Measurements from ENCODE around the gene GARNL3.

The GARNL3 gene

DNA sequence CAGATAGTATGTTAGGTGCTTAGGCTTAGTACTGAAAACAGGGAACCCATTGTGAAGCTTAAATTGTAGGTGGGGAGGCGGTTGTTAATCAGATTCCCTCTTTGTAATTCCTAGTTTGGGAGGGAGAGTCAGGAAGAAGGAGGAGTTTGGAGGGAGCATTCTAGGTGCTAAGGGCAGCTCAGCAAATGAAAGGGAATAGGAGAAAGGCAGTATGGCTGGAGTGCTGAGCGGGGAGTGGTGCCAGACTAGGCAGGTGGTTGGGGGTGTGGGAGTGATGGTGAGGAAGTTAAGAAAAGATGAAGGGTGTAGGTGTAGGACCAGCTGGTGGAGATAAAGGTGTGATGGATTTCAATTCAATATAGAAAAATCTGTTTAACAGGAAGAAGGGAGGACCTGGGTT lies 11.1 kb upstream of the GARNL3 start:
- 36 to 38% methylated on average over 2 of the region's 2 CpGs for WGBS, 2 experiments
- Histone ChIP-seq H3K27me3 (ENCODE audit: control insufficient read depth, insufficient read depth, low read length, poor library complexity, severe bottlenecking) (no peaks in the 10 kb centered on the region), H3K4me1 (ENCODE audit: control insufficient read depth, insufficient read depth, low read length) (no peaks in the 10 kb centered on the region), H3K36me3 (ENCODE audit: control insufficient read depth, insufficient read depth, low read length) (no peaks in the 10 kb centered on the region), H3K27ac (ENCODE audit: insufficient read depth, low read depth, low read length, poor library complexity, severe bottlenecking) (no peak overlapping the region), H3K9me3 (ENCODE audit: control insufficient read depth, low read length) (no peaks in the 10 kb centered on the region), H3K4me3 (ENCODE audit: insufficient read depth, low read depth, low read length) (no peak overlapping the region)

DNA sequence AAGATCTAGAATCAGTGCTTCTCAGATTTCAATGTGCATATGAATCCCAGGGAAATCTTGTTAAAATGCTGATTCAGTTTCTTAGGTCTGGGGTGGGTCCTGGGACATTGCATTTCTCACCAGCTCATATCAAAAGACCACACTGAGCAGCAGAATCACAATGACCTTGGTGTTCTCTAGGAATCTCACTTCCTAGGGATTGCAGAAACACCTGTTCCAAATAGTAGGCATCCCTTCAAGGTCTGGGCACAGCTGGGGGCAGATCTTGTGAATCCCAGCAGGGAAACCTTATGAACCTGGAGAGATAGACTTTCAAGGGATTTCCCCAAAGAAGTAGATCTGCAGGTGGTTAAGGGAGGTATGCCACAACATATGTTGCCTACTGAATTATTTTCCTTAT lies 8.9 kb upstream of the GARNL3 start:
- Histone ChIP-seq H3K4me1 (ENCODE audit: control insufficient read depth, insufficient read depth, low read length) (no peaks in the 10 kb centered on the region), H3K36me3 (ENCODE audit: control insufficient read depth, insufficient read depth, low read length) (no peaks in the 10 kb centered on the region), H3K9me3 (ENCODE audit: control insufficient read depth, low read length) (no peaks in the 10 kb centered on the region), H3K4me3 (ENCODE audit: insufficient read depth, low read depth, low read length) (no peak overlapping the region), H3K27me3 (ENCODE audit: control insufficient read depth, insufficient read depth, low read length, poor library complexity, severe bottlenecking) (no peaks in the 10 kb centered on the region), H3K27ac (ENCODE audit: insufficient read depth, low read depth, low read length, poor library complexity, severe bottlenecking) (no peak overlapping the region)

- Histone ChIP-seq H3K27me3 (ENCODE audit: control insufficient read depth, insufficient read depth, low read length, poor library complexity, severe bottlenecking) (no peaks in the 10 kb centered on the region), H3K9me3 (ENCODE audit: control insufficient read depth, low read length) (no peaks in the 10 kb centered on the region), H3K27ac (ENCODE audit: insufficient read depth, low read depth, low read length, poor library complexity, severe bottlenecking) (no peak overlapping the region), H3K4me1 (ENCODE audit: control insufficient read depth, insufficient read depth, low read length) (no peaks in the 10 kb centered on the region), H3K4me3 (ENCODE audit: insufficient read depth, low read depth, low read length) (no peak overlapping the region), H3K36me3 (ENCODE audit: control insufficient read depth, insufficient read depth, low read length) (no peaks in the 10 kb centered on the region)
- WGBS, 2 experiments = 93% methylated on average over 4 of the region's 5 CpGs
Observed at GRCh38 chr9:127256324-127256723, 8.2 kb upstream of the GARNL3 start.

DNA sequence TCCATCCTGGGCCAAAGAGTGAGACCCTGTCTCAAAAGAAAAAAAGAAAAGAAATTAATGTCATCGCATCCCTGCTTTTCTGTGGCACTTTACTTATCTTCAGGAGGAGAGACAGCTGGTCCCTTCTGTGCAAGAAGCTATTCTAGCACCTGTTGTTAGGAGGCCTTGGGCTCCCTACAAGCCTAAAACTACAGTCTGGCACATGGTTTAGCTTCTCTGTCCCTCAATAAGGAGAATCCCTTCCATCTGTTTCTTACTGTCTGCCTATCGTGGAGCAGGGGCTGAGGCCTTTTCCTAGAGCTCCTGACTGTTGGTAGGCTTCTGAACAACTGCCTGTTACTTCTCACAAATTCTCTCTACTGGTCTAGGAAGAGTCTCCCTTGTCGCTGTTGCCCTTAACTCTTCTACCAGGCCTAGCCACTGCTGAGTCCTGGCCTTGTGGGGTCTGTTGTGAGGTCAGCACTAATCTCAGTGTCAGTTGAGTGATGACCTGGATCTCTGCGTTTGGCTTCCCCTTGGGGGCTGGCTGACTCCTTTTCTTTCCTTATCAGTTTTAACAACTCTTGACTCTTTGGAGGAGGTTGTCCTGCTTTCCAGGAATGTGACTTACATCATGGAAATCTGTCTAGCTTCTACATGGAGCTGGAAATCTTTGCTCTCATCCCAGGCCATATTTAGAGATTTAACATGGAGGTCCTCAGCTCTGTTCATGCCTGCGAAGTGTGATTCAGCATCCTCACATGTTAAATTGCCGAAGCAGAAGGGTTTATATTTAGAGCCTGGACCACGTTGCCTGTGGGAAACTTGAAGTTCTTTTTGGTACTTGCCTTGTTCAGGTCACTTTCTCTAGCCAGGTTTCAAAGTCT lies 5.7 kb upstream of the GARNL3 start:
- Histone ChIP-seq H3K27ac (ENCODE audit: insufficient read depth, low read depth, low read length, poor library complexity, severe bottlenecking) (no peak overlapping the region), H3K36me3 (ENCODE audit: control insufficient read depth, insufficient read depth, low read length) (no peaks in the 10 kb centered on the region), H3K9me3 (ENCODE audit: control insufficient read depth, low read length) (no peaks in the 10 kb centered on the region), H3K4me1 (ENCODE audit: control insufficient read depth, insufficient read depth, low read length) (no peaks in the 10 kb centered on the region), H3K4me3 (ENCODE audit: insufficient read depth, low read depth, low read length) (no peak overlapping the region), H3K27me3 (ENCODE audit: control insufficient read depth, insufficient read depth, low read length, poor library complexity, severe bottlenecking) (no peaks in the 10 kb centered on the region)
- 93 to 97% methylated on average over 7 of the region's 7 CpGs for WGBS, 2 experiments

DNA sequence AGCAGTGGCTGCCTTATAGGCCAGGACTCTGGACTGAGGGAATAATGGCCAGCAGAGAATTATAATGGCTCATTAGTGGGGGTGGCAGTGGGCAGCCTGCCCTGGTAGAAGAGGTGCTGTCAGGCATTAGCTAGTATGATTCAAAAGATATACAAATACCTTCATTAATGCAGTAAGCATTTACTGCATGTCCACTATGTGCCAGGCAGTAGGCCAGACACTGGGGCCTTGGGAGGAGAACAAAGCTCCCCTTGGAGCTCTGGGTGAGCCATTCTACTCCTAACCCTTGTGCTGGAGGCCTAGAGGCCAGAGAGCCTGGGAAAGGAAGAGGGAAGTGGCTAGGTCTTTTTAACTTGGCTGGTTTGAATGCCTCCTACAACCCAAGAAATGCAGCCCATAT lies 2.0 kb upstream of the GARNL3 start:
- Histone ChIP-seq H3K27me3 (ENCODE audit: control insufficient read depth, insufficient read depth, low read length, poor library complexity, severe bottlenecking) (no peaks in the 10 kb centered on the region), H3K4me1 (ENCODE audit: control insufficient read depth, insufficient read depth, low read length) (peaks cover 6% of the 10 kb centered on the region), H3K9me3 (ENCODE audit: control insufficient read depth, low read length) (no peaks in the 10 kb centered on the region), H3K4me3 (ENCODE audit: insufficient read depth, low read depth, low read length) (no peak overlapping the region), H3K27ac (ENCODE audit: insufficient read depth, low read depth, low read length, poor library complexity, severe bottlenecking) (no peak overlapping the region), H3K36me3 (ENCODE audit: control insufficient read depth, insufficient read depth, low read length) (no peaks in the 10 kb centered on the region)

GRCh38 chr9:127263237-127263636 lies 1.3 kb upstream of the GARNL3 start:
- no peak overlapping the region for H3K4me3 ChIP-seq (ENCODE audit: insufficient read depth, low read depth, low read length)
- no peaks in the 10 kb centered on the region for H3K9me3 ChIP-seq (ENCODE audit: control insufficient read depth, low read length)
- H3K27me3 ChIP-seq (ENCODE audit: control insufficient read depth, insufficient read depth, low read length, poor library complexity, severe bottlenecking) = no peaks in the 10 kb centered on the region
- H3K4me1 ChIP-seq (ENCODE audit: control insufficient read depth, insufficient read depth, low read length) = peaks cover 6% of the 10 kb centered on the region
- H3K27ac ChIP-seq (ENCODE audit: insufficient read depth, low read depth, low read length, poor library complexity, severe bottlenecking) = no peak overlapping the region
- WGBS, 2 experiments = 96% methylated on average over 9 of the region's 9 CpGs
- H3K36me3 ChIP-seq (ENCODE audit: control insufficient read depth, insufficient read depth, low read length) = no peaks in the 10 kb centered on the region

GRCh38 chr9:127263664-127264063 lies 910 bp upstream of the GARNL3 start:
- H3K27me3 ChIP-seq (ENCODE audit: control insufficient read depth, insufficient read depth, low read length, poor library complexity, severe bottlenecking) = no peaks in the 10 kb centered on the region
- peaks cover 6% of the 10 kb centered on the region for H3K4me1 ChIP-seq (ENCODE audit: control insufficient read depth, insufficient read depth, low read length)
- no peak overlapping the region for H3K4me3 ChIP-seq (ENCODE audit: insufficient read depth, low read depth, low read length)
- no peaks in the 10 kb centered on the region for H3K36me3 ChIP-seq (ENCODE audit: control insufficient read depth, insufficient read depth, low read length)
- H3K9me3 ChIP-seq (ENCODE audit: control insufficient read depth, low read length) = no peaks in the 10 kb centered on the region
- no peak overlapping the region for H3K27ac ChIP-seq (ENCODE audit: insufficient read depth, low read depth, low read length, poor library complexity, severe bottlenecking)

- Histone ChIP-seq H3K4me3 (ENCODE audit: insufficient read depth, low read depth, low read length) (no peak overlapping the region), H3K4me1 (ENCODE audit: control insufficient read depth, insufficient read depth, low read length) (peaks cover 6% of the 10 kb centered on the region), H3K27me3 (ENCODE audit: control insufficient read depth, insufficient read depth, low read length, poor library complexity, severe bottlenecking) (no peaks in the 10 kb centered on the region), H3K27ac (ENCODE audit: insufficient read depth, low read depth, low read length, poor library complexity, severe bottlenecking) (no peak overlapping the region), H3K9me3 (ENCODE audit: control insufficient read depth, low read length) (no peaks in the 10 kb centered on the region), H3K36me3 (ENCODE audit: control insufficient read depth, insufficient read depth, low read length) (no peaks in the 10 kb centered on the region)
- WGBS, 2 experiments = 86 to 94% methylated on average over 5 of the region's 5 CpGs
Observed at GRCh38 chr9:127267793-127268525, 3.4 kb downstream of the GARNL3 start.

DNA sequence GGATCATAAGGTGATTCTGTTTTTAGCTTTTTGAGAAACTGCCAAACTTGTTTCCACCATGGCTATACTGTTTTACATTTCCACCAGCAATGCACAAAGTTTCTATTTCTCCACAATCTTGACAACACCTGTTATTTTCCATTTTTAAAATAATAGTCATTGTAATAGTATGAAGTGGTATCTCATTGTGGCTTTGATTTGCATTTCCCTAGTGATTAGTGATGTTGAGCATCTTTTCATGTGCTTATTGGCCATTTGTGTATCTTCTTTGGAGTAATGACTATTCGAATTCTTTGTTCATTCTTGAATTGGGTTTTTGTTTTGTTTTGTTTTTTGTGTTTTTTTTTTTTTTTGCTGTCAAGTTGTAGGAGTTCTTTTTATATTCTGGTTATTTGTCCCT lies 4.9 kb downstream of the GARNL3 start:
- peaks cover 5% of the 10 kb centered on the region for H3K4me1 ChIP-seq (ENCODE audit: control insufficient read depth, insufficient read depth, low read length)
- H3K9me3 ChIP-seq (ENCODE audit: control insufficient read depth, low read length) = no peaks in the 10 kb centered on the region
- 75 to 92% methylated on average over 1 of the region's 1 CpG for WGBS, 2 experiments
- H3K27me3 ChIP-seq (ENCODE audit: control insufficient read depth, insufficient read depth, low read length, poor library complexity, severe bottlenecking) = no peaks in the 10 kb centered on the region
- H3K36me3 ChIP-seq (ENCODE audit: control insufficient read depth, insufficient read depth, low read length) = no peaks in the 10 kb centered on the region
- no peak overlapping the region for H3K4me3 ChIP-seq (ENCODE audit: insufficient read depth, low read depth, low read length)
- H3K27ac ChIP-seq (ENCODE audit: insufficient read depth, low read depth, low read length, poor library complexity, severe bottlenecking) = no peak overlapping the region

DNA sequence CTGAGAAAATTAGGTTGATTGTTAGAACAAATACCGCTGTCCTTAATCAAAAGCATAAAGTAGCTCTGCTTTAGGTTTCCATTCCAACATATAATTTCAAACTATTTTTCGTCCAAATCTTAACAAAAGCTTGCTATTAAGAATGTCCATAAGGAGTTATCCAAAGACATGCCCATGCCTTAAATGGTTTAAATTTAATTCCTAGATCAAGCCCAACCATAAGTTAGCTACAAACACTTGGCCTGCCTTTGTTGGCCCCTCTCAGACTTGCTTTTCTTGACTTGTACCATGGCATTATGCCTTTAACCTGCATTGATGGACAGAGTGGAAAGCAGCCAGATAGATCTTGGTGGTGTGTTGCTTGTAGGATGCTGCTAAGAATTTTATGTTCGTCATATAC lies 8.8 kb downstream of the GARNL3 start:
- Histone ChIP-seq H3K9me3 (ENCODE audit: control insufficient read depth, low read length) (no peaks in the 10 kb centered on the region), H3K4me1 (ENCODE audit: control insufficient read depth, insufficient read depth, low read length) (no peaks in the 10 kb centered on the region), H3K27me3 (ENCODE audit: control insufficient read depth, insufficient read depth, low read length, poor library complexity, severe bottlenecking) (no peaks in the 10 kb centered on the region), H3K27ac (ENCODE audit: insufficient read depth, low read depth, low read length, poor library complexity, severe bottlenecking) (no peak overlapping the region), H3K36me3 (ENCODE audit: control insufficient read depth, insufficient read depth, low read length) (no peaks in the 10 kb centered on the region), H3K4me3 (ENCODE audit: insufficient read depth, low read depth, low read length) (no peak overlapping the region)
- 93 to 97% methylated on average over 3 of the region's 3 CpGs for WGBS, 2 experiments
